Activated CD8-positive, alpha-beta memory T cell treated with anti-CD3 and anti-CD28 coated beads, Interleukin-2, amount 50 U/mL, for 1 hour (primary cell): Measurements from ENCODE around the gene CD4.

Source experiments
- DNase-seq: peaks from one replicate; pipeline ENCODE4 v3.0.0-alpha.2; 2020; ENCODE audit errors: extremely low read depth

Gene CD4

GRCh38 chr12:6765048-6765633 lies 24.2 kb upstream of the CD4 start:
- DNase-seq, result no peak

GRCh38 chr12:6765634-6766581 lies 23.4 kb upstream of the CD4 start, which contains the start of gene PTMS:
TSS of gene PTMS (plus strand) at chr12:6766363. CDS start at chr12:6766706, 343 bp downstream.
- DNase-seq, result no peak

GRCh38 chr12:6766651-6767349 lies 22.5 kb upstream of the CD4 start:
- DNase-seq, result no peak

GRCh38 chr12:6767353-6768319 lies 21.7 kb upstream of the CD4 start:
- DNase-seq, result no peak

DNA sequence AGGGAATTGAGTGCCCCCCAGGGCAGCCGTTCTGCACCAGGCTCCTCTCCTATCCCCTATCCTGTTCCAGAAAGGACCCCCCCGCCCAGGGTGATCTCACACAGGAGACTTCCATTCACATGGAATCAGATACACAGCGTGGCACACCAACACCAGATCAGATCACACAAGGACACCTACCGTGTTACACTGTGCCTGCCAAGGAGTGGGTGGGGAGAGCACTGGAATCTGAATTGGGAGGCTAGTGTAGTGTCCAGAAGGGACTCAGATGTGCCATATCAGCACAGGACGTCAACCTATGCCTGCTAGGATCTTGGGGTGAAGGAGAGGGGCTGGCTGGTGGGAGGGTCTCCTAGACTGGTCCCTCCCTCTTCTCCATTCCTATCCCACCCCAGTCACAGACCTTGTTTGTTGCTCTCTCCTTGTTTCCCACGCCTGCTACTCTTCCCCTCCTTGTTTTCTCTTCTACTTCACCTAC lies 20.9 kb upstream of the CD4 start:
- no peak for DNase-seq

DNA sequence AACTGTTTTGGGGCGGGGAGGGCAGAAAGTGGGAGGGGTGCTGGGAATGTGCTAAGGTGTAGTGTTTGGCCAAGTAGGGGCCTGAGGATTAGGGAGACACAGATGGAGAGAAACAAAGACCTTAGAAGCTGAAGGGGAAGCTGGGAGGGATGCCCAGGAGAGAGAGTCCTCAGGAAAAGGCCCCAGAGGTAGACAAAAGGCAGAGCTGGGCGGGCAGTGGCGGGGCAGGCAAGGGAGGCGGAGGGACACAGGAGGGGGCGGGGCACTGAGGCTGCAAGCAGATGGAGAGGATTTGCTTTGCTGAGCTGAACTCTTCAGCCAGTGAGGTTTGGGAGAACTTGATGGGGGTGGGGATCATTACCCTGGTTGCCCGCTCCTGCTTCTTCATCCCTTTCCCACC lies 20.3 kb upstream of the CD4 start:
- no peak for DNase-seq

GRCh38 chr12:6769666-6770065 lies 19.7 kb upstream of the CD4 start:
- DNase-seq, result no peak

GRCh38 chr12:6770094-6770493 lies 19.2 kb upstream of the CD4 start:
- no peak for DNase-seq

- no peak for DNase-seq
These were observed 18.7 kb upstream of the CD4 start for GRCh38 chr12:6770600-6770999.

- DNase-seq, result no peak
These were observed 18.2 kb upstream of the CD4 start for GRCh38 chr12:6771091-6771495.

DNA sequence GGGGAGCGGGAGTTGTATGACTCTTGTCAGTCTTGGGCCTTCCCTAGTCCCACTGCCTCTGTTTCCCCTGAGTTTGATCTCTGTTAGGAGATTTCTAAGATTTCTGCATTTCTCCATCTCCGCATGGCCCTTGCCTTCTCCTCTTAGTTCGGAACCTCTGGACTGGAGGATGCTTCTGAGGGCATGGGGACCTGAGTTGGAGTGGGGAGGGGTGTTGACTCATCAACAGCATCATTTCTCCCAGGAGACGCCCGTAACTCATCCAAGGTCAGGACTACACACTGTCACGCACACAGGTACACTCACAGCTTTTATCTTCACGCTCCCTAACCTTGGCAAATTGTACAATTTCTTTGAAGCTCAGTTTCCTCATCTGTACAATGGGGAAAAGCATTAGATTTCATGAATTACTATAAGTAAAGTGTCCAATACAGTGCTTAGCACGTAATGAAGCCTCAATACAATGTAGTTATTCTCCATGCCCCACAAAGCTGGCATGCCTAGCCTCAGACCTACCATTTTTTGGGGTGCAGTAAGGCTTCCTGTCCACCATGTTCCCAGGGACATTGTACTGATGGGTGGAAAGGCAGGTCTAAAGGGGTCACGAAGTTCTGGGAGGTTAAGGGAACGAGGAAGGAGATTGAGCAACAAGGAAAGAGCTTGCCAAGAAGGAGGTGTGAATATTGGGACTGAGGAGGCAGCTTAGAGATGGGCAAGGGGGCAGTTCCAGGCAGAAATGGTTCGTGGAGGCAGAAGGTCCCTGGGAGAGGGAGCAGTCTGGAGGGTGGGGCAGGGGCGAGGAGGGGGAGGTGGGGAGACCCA lies 17.6 kb upstream of the CD4 start:
- DNase-seq, result no peak

GRCh38 chr12:6772331-6772695 lies 17.0 kb upstream of the CD4 start, which contains the start of gene LAG3:
TSS of gene LAG3 (plus strand) at chr12:6772520. CDS start at chr12:6772853, 333 bp downstream.
- no peak for DNase-seq

DNA sequence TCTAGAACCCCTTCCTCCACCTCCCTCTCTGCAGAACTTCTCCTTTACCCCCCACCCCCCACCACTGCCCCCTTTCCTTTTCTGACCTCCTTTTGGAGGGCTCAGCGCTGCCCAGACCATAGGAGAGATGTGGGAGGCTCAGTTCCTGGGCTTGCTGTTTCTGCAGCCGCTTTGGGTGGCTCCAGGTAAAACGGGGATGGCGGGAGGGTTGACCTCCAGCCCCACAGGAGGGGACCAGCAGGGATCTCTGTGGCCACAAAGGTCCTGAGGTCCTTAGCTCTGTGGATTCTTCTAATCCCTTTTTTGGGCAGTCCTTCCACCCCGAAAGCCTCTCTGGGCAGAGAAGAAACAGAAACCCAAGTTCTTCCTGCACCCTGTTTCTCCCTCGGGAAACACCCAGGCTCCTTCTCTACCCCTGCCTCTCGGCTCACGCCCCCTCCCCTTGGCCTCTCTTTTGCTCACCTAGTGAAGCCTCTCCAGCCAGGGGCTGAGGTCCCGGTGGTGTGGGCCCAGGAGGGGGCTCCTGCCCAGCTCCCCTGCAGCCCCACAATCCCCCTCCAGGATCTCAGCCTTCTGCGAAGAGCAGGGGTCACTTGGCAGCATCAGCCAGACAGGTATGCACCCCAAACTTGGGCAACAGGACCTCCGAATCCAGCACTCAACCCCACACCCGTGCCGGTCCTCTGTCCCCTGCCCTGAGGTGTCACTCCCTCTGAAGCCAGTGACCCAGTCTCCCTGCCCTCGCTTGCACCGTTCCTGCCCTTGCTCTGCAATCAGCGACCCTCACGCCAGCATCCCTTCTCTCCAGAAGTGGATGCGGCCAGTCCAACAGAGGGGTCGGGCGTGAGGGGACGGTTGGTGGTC lies 16.4 kb upstream of the CD4 start:
- DNase-seq, result no peak

DNA sequence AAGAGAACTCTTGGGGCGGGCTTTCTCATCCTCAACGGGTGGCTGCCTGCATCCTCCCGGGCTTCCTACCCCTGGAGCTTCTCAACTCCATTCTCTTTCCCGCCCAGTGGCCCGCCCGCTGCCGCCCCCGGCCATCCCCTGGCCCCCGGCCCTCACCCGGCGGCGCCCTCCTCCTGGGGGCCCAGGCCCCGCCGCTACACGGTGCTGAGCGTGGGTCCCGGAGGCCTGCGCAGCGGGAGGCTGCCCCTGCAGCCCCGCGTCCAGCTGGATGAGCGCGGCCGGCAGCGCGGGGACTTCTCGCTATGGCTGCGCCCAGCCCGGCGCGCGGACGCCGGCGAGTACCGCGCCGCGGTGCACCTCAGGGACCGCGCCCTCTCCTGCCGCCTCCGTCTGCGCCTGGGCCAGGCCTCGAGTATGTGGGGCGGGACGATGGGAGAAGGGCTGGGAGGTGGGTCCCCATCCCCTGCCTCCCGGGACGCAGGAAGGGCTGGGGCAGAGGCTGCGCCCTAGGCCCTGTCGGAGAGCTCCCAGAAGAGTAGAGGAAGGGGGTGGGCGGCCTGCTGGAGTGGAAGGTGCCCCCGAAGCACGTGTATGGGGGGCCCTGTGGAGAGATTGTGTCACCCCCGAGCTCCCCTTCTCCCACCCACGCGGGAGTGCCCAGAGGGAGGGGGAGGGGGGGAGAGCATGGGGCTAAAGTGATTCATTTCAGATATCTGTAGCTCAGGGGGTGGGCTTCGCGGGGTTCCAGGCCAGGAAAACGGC lies 15.6 kb upstream of the CD4 start:
- no peak for DNase-seq

- DNase-seq, result peak; percentile 37
These were observed 14.7 kb upstream of the CD4 start for GRCh38 chr12:6774499-6775062.

DNA sequence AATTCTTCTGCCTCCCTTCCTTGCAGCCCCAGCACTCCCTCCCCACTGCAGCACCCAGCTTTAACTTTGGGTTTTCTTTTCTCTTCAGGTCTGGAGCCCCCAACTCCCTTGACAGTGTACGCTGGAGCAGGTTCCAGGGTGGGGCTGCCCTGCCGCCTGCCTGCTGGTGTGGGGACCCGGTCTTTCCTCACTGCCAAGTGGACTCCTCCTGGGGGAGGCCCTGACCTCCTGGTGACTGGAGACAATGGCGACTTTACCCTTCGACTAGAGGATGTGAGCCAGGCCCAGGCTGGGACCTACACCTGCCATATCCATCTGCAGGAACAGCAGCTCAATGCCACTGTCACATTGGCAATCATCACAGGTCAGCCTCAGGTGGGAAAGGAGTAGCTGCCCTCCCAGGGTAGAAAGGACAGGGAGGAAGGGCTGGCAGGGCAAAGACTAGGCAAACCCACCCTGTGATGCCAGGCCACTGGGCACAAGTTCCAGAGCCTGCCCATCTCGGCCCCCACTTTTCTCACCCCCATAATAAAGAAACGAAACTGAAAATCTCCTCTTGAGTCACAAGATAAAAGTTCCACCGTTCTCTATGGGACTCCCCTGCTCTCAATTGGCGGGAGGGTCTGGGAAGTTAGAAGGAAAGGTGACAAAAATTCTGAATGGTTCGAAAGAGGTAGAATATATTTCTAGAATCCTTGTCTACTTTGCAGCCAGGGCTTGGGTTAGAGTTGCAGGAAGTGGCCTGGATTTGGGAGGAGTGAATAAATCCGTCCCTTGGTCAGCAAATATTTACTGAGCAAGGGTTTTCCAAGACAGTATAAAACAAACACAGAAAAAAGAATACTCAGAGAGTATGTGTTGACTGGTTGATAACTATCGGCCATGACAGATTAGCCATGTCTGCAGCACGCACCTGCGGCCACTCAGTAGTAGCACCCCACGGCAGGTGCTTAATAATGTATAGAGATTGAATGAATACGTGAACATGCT lies 13.8 kb upstream of the CD4 start:
- DNase-seq, result no peak

GRCh38 chr12:6777386-6777785 lies 11.9 kb upstream of the CD4 start:
- no peak for DNase-seq
